ELF-1 (cell line): ENCODE data around the gene POM121L2.

Source experiments
- DNase-seq: peaks from one replicate; pipeline ENCODE4 v3.0.0-alpha.2; 2016; ENCODE audit warnings: low read depth, low spot score

Gene POM121L2

GRCh38 chr6:27312146-27312949 is at the start of gene POM121L2:
POM121L2 (minus strand) TSS chr6:27312273; CDS start chr6:27312170, 103 bp downstream.
- peak; percentile 94 for DNase-seq

- no peak for DNase-seq
These were observed 47.2 kb upstream of the POM121L2 start for GRCh38 chr6:27359231-27359630.

GRCh38 chr6:27358786-27359185 is 46.7 kb upstream of the POM121L2 start:
- no peak for DNase-seq

GRCh38 chr6:27352850-27353249 is 40.8 kb upstream of the POM121L2 start:
- no peak for DNase-seq

- DNase-seq = no peak
These were observed 22.1 kb upstream of the POM121L2 start for GRCh38 chr6:27334141-27334540.

- DNase-seq = no peak
These were observed 21.6 kb upstream of the POM121L2 start for GRCh38 chr6:27333642-27334040.

- peak; percentile 82 for DNase-seq
These were observed 20.9 kb upstream of the POM121L2 start for GRCh38 chr6:27332692-27333641.

- DNase-seq = no peak
These were observed 15.1 kb upstream of the POM121L2 start for GRCh38 chr6:27327023-27327738.

- no peak for DNase-seq
These were observed 9.8 kb upstream of the POM121L2 start for GRCh38 chr6:27321901-27322300.

- DNase-seq = no peak
These were observed 9.3 kb upstream of the POM121L2 start for GRCh38 chr6:27321370-27321769.

GRCh38 chr6:27318973-27319372 is 6.9 kb upstream of the POM121L2 start:
- DNase-seq = no peak

GRCh38 chr6:27314046-27314445 is 2.0 kb upstream of the POM121L2 start:
- DNase-seq = no peak

- no peak for DNase-seq
These were observed 838 bp upstream of the POM121L2 start for GRCh38 chr6:27312950-27313271.

GRCh38 chr6:27311806-27312145 is 297 bp downstream of the POM121L2 start:
- DNase-seq = peak; percentile 60

- peak; percentile 41 for DNase-seq
These were observed 8.3 kb downstream of the POM121L2 start for GRCh38 chr6:27303613-27304272.

GRCh38 chr6:27297857-27298730 is 14.0 kb downstream of the POM121L2 start:
- DNase-seq = peak; percentile 91

- peak; percentile 53 for DNase-seq
These were observed 14.6 kb downstream of the POM121L2 start for GRCh38 chr6:27297484-27297856.

- DNase-seq = peak; percentile 85
These were observed 15.8 kb downstream of the POM121L2 start for GRCh38 chr6:27296106-27296783.

GRCh38 chr6:27295301-27296079 is 16.6 kb downstream of the POM121L2 start:
- peak; percentile 81 for DNase-seq
